ENCODE results near the gene SLC25A33. TPM values are rescaled to one million over a fixed set of nuclear protein-coding genes. Genes with fewer than 3 reads are reported as not detected.
"Not testable (repeated sequence)": the region's sequence is repeated elsewhere in the genome, so short reads cannot be mapped to it uniquely, and the experiment has no call there.

SLC25A33 gene
- total RNA-seq, 1 donor from 2014 or later: 1.6 TPM

- Histone ChIP-seq H3K4me1 (ENCODE audit: control insufficient read depth in 3 of 3, insufficient read depth in 3 of 3, low read length in 3 of 3) (peaks cover 26 to 43% (median 35%) of the 10 kb centered on the region in 3 donors), H3K9ac (ENCODE audit: low read depth in 1 of 3, low read length in 3 of 3) (peak overlapping the region in 1 of 3 donors; percentile 45), H3K27me3 (ENCODE audit: control insufficient read depth in 3 of 3, insufficient read depth in 3 of 3, low read length in 3 of 3) (no peaks in the 10 kb centered on the region), H3K9me3 (ENCODE audit: control insufficient read depth in 3 of 3, low read length in 3 of 3) (no peaks in the 10 kb centered on the region), H3K36me3 (ENCODE audit: control insufficient read depth in 3 of 3, insufficient read depth in 3 of 3, low read length in 3 of 3) (peaks cover 0 to 5% (median 3%) of the 10 kb centered on the region in 3 donors), H3K4me3 (ENCODE audit: low read length in 3 of 3) (no peak overlapping the region), H3K27ac (ENCODE audit: low read depth, low read length) (no peak overlapping the region)
Observed at GRCh38 chr1:9558271-9558945, 19.1 kb downstream of the SLC25A33 start.

GRCh38 chr1:9558946-9559545 is 19.8 kb downstream of the SLC25A33 start:
- Histone ChIP-seq H3K27ac (ENCODE audit: low read depth, low read length) (no peak overlapping the region), H3K9me3 (ENCODE audit: control insufficient read depth in 3 of 3, low read length in 3 of 3) (no peaks in the 10 kb centered on the region), H3K4me3 (ENCODE audit: low read length in 3 of 3) (no peak overlapping the region), H3K9ac (ENCODE audit: low read depth in 1 of 3, low read length in 3 of 3) (no peak overlapping the region), H3K27me3 (ENCODE audit: control insufficient read depth in 3 of 3, insufficient read depth in 3 of 3, low read length in 3 of 3) (no peaks in the 10 kb centered on the region), H3K36me3 (ENCODE audit: control insufficient read depth in 3 of 3, insufficient read depth in 3 of 3, low read length in 3 of 3) (peaks cover 0 to 3% (median 2%) of the 10 kb centered on the region in 3 donors), H3K4me1 (ENCODE audit: control insufficient read depth in 3 of 3, insufficient read depth in 3 of 3, low read length in 3 of 3) (peaks cover 26 to 43% (median 35%) of the 10 kb centered on the region in 3 donors)

DNA sequence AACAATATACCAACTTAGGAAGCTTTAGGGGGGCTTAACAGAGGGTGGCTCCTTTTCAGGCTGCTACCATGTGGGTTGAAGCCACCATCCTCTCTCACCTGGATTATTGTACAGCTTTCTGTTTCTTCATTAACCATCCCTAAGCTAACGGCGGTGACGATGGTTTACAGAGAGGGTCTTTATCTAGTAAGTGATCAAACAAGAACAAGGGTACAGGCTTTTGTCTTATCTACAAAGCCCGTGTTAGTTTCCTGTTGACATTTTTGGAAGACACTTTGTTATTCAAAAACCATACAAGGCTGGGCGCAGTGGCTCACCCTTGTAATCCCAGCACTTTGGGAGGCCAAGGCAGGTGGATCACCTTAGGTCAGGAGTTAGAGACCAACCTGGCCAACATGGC is 20.4 kb downstream of the SLC25A33 start:
- Histone ChIP-seq H3K4me3 (ENCODE audit: low read length in 3 of 3) (no peak overlapping the region), H3K27ac (ENCODE audit: low read depth, low read length) (no peak overlapping the region), H3K4me1 (ENCODE audit: control insufficient read depth in 3 of 3, insufficient read depth in 3 of 3, low read length in 3 of 3) (peaks cover 26 to 43% (median 35%) of the 10 kb centered on the region in 3 donors), H3K27me3 (ENCODE audit: control insufficient read depth in 3 of 3, insufficient read depth in 3 of 3, low read length in 3 of 3) (no peaks in the 10 kb centered on the region), H3K9ac (ENCODE audit: low read depth in 1 of 3, low read length in 3 of 3) (no peak overlapping the region), H3K9me3 (ENCODE audit: control insufficient read depth in 3 of 3, low read length in 3 of 3) (no peaks in the 10 kb centered on the region), H3K36me3 (ENCODE audit: control insufficient read depth in 3 of 3, insufficient read depth in 3 of 3, low read length in 3 of 3) (peaks cover 0 to 3% (median 2%) of the 10 kb centered on the region in 3 donors)

DNA sequence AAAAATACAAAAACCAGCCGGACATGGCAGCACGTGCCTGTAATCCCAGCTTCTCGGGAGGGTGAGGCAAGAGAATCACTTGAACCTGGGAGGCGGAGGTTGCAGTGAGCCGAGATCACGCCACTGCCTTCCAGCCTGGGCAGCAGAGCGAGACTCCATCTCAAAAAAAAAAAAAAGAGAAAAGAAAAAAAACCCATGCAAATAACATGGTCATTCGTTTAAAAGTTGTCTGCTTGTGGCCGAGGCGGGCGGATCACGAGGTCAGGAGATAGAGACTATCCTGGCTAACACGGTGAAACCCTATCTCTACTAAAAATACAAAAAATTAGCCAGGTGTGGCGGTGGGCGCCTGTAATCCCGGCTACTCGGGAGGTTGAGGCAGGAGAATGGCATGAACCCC is 20.8 kb downstream of the SLC25A33 start:
- H3K9me3 ChIP-seq (ENCODE audit: control insufficient read depth in 3 of 3, low read length in 3 of 3); H3K36me3 ChIP-seq (ENCODE audit: control insufficient read depth in 3 of 3, insufficient read depth in 3 of 3, low read length in 3 of 3); H3K9ac ChIP-seq (ENCODE audit: low read depth in 1 of 3, low read length in 3 of 3); H3K27ac ChIP-seq (ENCODE audit: low read depth, low read length); H3K4me3 ChIP-seq (ENCODE audit: low read length in 3 of 3); H3K27me3 ChIP-seq (ENCODE audit: control insufficient read depth in 3 of 3, insufficient read depth in 3 of 3, low read length in 3 of 3): not testable (repeated sequence)
- peaks cover 26 to 41% (median 35%) of the 10 kb centered on the region in 3 donors for H3K4me1 ChIP-seq (ENCODE audit: control insufficient read depth in 3 of 3, insufficient read depth in 3 of 3, low read length in 3 of 3)

DNA sequence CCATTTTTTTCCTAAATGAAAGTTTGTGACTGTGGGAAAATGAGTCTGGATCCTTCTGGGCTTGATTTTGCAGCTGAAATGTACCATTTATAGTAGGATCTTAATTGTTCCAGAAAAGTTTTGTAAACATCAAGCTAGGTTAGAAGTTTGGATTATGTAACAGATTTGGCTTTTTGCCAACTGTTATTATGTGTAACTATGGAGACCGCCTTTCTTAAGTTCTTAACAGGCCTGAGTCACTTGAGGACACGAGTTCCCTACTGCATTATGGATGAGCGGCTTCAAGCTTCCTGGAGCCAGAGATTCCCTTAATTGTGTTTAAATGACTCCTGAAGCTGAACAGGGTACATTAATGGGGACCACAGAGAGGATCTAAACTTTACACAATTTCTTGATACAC is 22.2 kb downstream of the SLC25A33 start:
- peaks cover 0 to 2% (median 0%) of the 10 kb centered on the region in 3 donors for H3K36me3 ChIP-seq (ENCODE audit: control insufficient read depth in 3 of 3, insufficient read depth in 3 of 3, low read length in 3 of 3)
- H3K4me3 ChIP-seq (ENCODE audit: low read length in 3 of 3): peak overlapping the region in 1 of 3 donors; percentile 4
- peak overlapping the region in 2 of 3 donors; percentile 13 to 42 for H3K9ac ChIP-seq (ENCODE audit: low read depth in 1 of 3, low read length in 3 of 3)
- no peaks in the 10 kb centered on the region for H3K9me3 ChIP-seq (ENCODE audit: control insufficient read depth in 3 of 3, low read length in 3 of 3)
- H3K4me1 ChIP-seq (ENCODE audit: control insufficient read depth in 3 of 3, insufficient read depth in 3 of 3, low read length in 3 of 3): peaks cover 18 to 30% (median 24%) of the 10 kb centered on the region in 3 donors
- H3K27me3 ChIP-seq (ENCODE audit: control insufficient read depth in 3 of 3, insufficient read depth in 3 of 3, low read length in 3 of 3): no peaks in the 10 kb centered on the region
- H3K27ac ChIP-seq (ENCODE audit: low read depth, low read length): peak overlapping the region; percentile 4

- peaks cover 0 to 4% (median 0%) of the 10 kb centered on the region in 3 donors for H3K36me3 ChIP-seq (ENCODE audit: control insufficient read depth in 3 of 3, insufficient read depth in 3 of 3, low read length in 3 of 3)
- H3K9me3 ChIP-seq (ENCODE audit: control insufficient read depth in 3 of 3, low read length in 3 of 3): no peaks in the 10 kb centered on the region
- peaks cover 2 to 4% (median 3%) of the 10 kb centered on the region in 3 donors for H3K4me1 ChIP-seq (ENCODE audit: control insufficient read depth in 3 of 3, insufficient read depth in 3 of 3, low read length in 3 of 3)
- H3K4me3 ChIP-seq (ENCODE audit: low read length in 3 of 3): no peak overlapping the region
- no peaks in the 10 kb centered on the region for H3K27me3 ChIP-seq (ENCODE audit: control insufficient read depth in 3 of 3, insufficient read depth in 3 of 3, low read length in 3 of 3)
- no peak overlapping the region for H3K27ac ChIP-seq (ENCODE audit: low read depth, low read length)
- no peak overlapping the region for H3K9ac ChIP-seq (ENCODE audit: low read depth in 1 of 3, low read length in 3 of 3)
Observed at GRCh38 chr1:9569267-9569666, 30.0 kb downstream of the SLC25A33 start.

DNA sequence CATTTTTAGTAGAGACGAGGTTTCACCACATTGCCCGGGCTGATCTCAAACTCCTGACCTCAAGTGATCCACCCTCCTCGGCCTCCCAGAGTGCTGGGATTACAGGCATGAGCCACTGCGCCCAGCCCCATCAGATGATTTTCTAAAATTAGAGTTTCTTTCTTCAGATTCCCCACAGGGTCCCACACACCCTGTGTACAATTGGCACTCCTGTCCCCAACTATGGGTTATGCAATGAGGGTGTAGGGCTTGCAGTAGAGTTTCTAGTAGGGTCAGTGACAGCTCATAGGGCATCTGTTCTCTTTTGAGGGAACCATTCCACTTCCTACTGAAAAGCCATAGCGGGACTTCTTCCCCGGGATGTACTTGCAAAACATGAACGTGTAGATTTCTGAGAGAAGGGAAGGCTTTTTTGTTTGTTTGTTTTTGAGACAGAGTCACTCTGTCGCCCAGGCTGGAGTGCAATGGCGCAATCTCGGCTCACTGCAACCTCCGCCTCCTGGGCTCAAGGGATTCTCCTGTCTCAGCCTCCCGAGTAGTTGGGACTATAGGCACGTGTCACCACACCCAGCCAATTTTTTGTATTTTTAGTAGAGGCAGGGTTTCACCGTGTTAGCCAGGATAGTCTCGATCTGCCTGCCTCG is 31.7 kb downstream of the SLC25A33 start:
- not testable (repeated sequence) for H3K4me1 ChIP-seq (ENCODE audit: control insufficient read depth in 3 of 3, insufficient read depth in 3 of 3, low read length in 3 of 3); H3K9ac ChIP-seq (ENCODE audit: low read depth in 1 of 3, low read length in 3 of 3); H3K9me3 ChIP-seq (ENCODE audit: control insufficient read depth in 3 of 3, low read length in 3 of 3); H3K36me3 ChIP-seq (ENCODE audit: control insufficient read depth in 3 of 3, insufficient read depth in 3 of 3, low read length in 3 of 3); H3K27ac ChIP-seq (ENCODE audit: low read depth, low read length); H3K27me3 ChIP-seq (ENCODE audit: control insufficient read depth in 3 of 3, insufficient read depth in 3 of 3, low read length in 3 of 3); H3K4me3 ChIP-seq (ENCODE audit: low read length in 3 of 3)

GRCh38 chr1:9573723-9574122 is 34.5 kb downstream of the SLC25A33 start:
- H3K36me3 ChIP-seq (ENCODE audit: control insufficient read depth in 3 of 3, insufficient read depth in 3 of 3, low read length in 3 of 3): peaks cover 6 to 14% (median 8%) of the 10 kb centered on the region in 3 donors
- no peak overlapping the region for H3K27ac ChIP-seq (ENCODE audit: low read depth, low read length)
- H3K27me3 ChIP-seq (ENCODE audit: control insufficient read depth in 3 of 3, insufficient read depth in 3 of 3, low read length in 3 of 3): no peaks in the 10 kb centered on the region
- peak overlapping the region in 1 of 3 donors; percentile 1 for H3K9ac ChIP-seq (ENCODE audit: low read depth in 1 of 3, low read length in 3 of 3)
- H3K4me3 ChIP-seq (ENCODE audit: low read length in 3 of 3): no peak overlapping the region
- H3K4me1 ChIP-seq (ENCODE audit: control insufficient read depth in 3 of 3, insufficient read depth in 3 of 3, low read length in 3 of 3): peaks cover 2 to 4% (median 3%) of the 10 kb centered on the region in 3 donors
- no peaks in the 10 kb centered on the region for H3K9me3 ChIP-seq (ENCODE audit: control insufficient read depth in 3 of 3, low read length in 3 of 3)

GRCh38 chr1:9575486-9575885 is 36.2 kb downstream of the SLC25A33 start:
- Histone ChIP-seq H3K27me3 (ENCODE audit: control insufficient read depth in 3 of 3, insufficient read depth in 3 of 3, low read length in 3 of 3) (no peaks in the 10 kb centered on the region), H3K36me3 (ENCODE audit: control insufficient read depth in 3 of 3, insufficient read depth in 3 of 3, low read length in 3 of 3) (peaks cover 12 to 19% (median 16%) of the 10 kb centered on the region in 3 donors), H3K9ac (ENCODE audit: low read depth in 1 of 3, low read length in 3 of 3) (no peak overlapping the region), H3K27ac (ENCODE audit: low read depth, low read length) (no peak overlapping the region), H3K4me1 (ENCODE audit: control insufficient read depth in 3 of 3, insufficient read depth in 3 of 3, low read length in 3 of 3) (peaks cover 2 to 4% (median 3%) of the 10 kb centered on the region in 3 donors), H3K4me3 (ENCODE audit: low read length in 3 of 3) (no peak overlapping the region), H3K9me3 (ENCODE audit: control insufficient read depth in 3 of 3, low read length in 3 of 3) (no peaks in the 10 kb centered on the region)

GRCh38 chr1:9576903-9577302 is 37.6 kb downstream of the SLC25A33 start:
- Histone ChIP-seq H3K4me3 (ENCODE audit: low read length in 3 of 3) (no peak overlapping the region), H3K36me3 (ENCODE audit: control insufficient read depth in 3 of 3, insufficient read depth in 3 of 3, low read length in 3 of 3) (peaks cover 17 to 23% (median 19%) of the 10 kb centered on the region in 3 donors), H3K27me3 (ENCODE audit: control insufficient read depth in 3 of 3, insufficient read depth in 3 of 3, low read length in 3 of 3) (no peaks in the 10 kb centered on the region), H3K9ac (ENCODE audit: low read depth in 1 of 3, low read length in 3 of 3) (no peak overlapping the region), H3K27ac (ENCODE audit: low read depth, low read length) (no peak overlapping the region), H3K4me1 (ENCODE audit: control insufficient read depth in 3 of 3, insufficient read depth in 3 of 3, low read length in 3 of 3) (peaks cover 2 to 4% (median 3%) of the 10 kb centered on the region in 3 donors), H3K9me3 (ENCODE audit: control insufficient read depth in 3 of 3, low read length in 3 of 3) (no peaks in the 10 kb centered on the region)
